Kidney (tissue), 14 donors: ENCODE measurements around the gene MTRR. TPM values are rescaled to one million over a fixed set of nuclear protein-coding genes. Genes with fewer than 3 reads are reported as not detected.

Experiments
- DNase-seq, 5 donors: peaks; one replicate each; pipeline ENCODE4 v3.0.0-alpha.2; 2013 to 2020
- FAIRE-seq: peaks from 2 replicates; lab custom pipeline; 2012; peaks lifted over from hg19 to GRCh38; lab: Jason Lieb, UNC
- H3K27ac ChIP-seq, 2 donors: one replicate each; pipeline ENCODE4 v1.7.0; 2013; ENCODE audit warnings: low read depth in 2 of 2, low read length in 2 of 2, inconsistent platforms in 1 of 2
- H3K27me3 ChIP-seq: one replicate; pipeline ENCODE4 v1.7.1; 2013; ENCODE audit warnings: low read length, inconsistent platforms; ENCODE audit not compliant: control insufficient read depth, insufficient read depth
- H3K36me3 ChIP-seq, 3 donors: one replicate each; pipeline versions ENCODE4 v1.7.0 to v1.7.1; 2013; ENCODE audit warnings: low read length in 3 of 3, control low read depth in 1 of 3, inconsistent platforms in 1 of 3; ENCODE audit not compliant: insufficient read depth in 3 of 3, control insufficient read depth in 2 of 3
- H3K4me1 ChIP-seq, 3 donors: one replicate each; pipeline versions ENCODE4 v1.7.0 to v1.7.1; 2013; ENCODE audit warnings: low read length in 3 of 3, inconsistent platforms in 1 of 3, low read depth in 1 of 3; ENCODE audit not compliant: control insufficient read depth in 2 of 3, insufficient read depth in 2 of 3
- H3K4me3 ChIP-seq, 3 donors: one replicate each; pipeline versions ENCODE4 v1.7.0 to v1.8.1; 2013; ENCODE audit warnings: low read length in 3 of 3, control low read depth in 1 of 3, inconsistent platforms in 1 of 3
- H3K9ac ChIP-seq, 3 donors: one replicate each; pipeline versions ENCODE4 v1.7.0 to v1.7.1; 2013; ENCODE audit warnings: low read length in 3 of 3, control low read depth in 1 of 3, inconsistent platforms in 1 of 3
- H3K9me3 ChIP-seq, 3 donors: one replicate each; pipeline versions ENCODE4 v1.7.0 to v1.7.1; 2013; ENCODE audit warnings: low read length in 3 of 3, control low read depth in 1 of 3, inconsistent platforms in 1 of 3; ENCODE audit not compliant: control insufficient read depth in 2 of 3, insufficient read depth in 1 of 3
- CTCF ChIP-seq: IDR thresholded peaks from 3 replicates; pipeline ENCODE4 v1.5.1; 2012; ENCODE audit warnings: mild to moderate bottlenecking, moderate library complexity, borderline replicate concordance; ENCODE audit not compliant: insufficient read depth; ENCODE audit errors: extremely low read depth
- intact Hi-C: fragments of 100-400 bp; cut with DNase I; formaldehyde crosslinking; loops from one replicate; pipeline ENCODE4 v1.11.1; 2022
- polyA plus RNA-seq: library from polyadenylated mRNA; stranded (reverse); fragments of 350-450 nt; fragmentation: Illumina TruSeq; extraction: RNeasy Lipid Tissue Mini Kit (QIAGEN cat#74804); gene quantifications from one replicate; pipeline ENCODE4 v1.2.3, GENCODE V29; 2014; ENCODE audit warnings: low read depth, low replicate concordance; ENCODE audit not compliant: insufficient read depth
- total RNA-seq: library from RNA; stranded (reverse); fragmentation: NEBNext Ultra II Directional; extraction: Animal tissue kit (Norgen Biotek cat#: 25700); gene quantifications from one replicate; pipeline ENCODE4 v1.2.1, GENCODE V29; 2021
- donor health status: control.
- donor health status: control.
- donor health status: control.
- donor health status: control.
- donor health status: control.
- donor health status: DM: yes; HTN: yes; CAD: no.
- donor health status: Normal renal cell carcinoma (clear cell type).

MTRR gene
- total and polyA plus RNA-seq, 2 donors from 2014 or later: 19.6 to 75.8 TPM

- DNase-seq (peak in 4 of 5 donors; percentile 60 to 81 (median 74)), FAIRE-seq (no peak)
- Histone ChIP-seq H3K4me1 (no peaks in the 10 kb centered on the region), H3K36me3 (no peaks in the 10 kb centered on the region), H3K27me3 (no peaks in the 10 kb centered on the region), H3K9ac (no peak overlapping the region), H3K27ac (no peak overlapping the region), H3K9me3 (peaks cover 0 to 3% (median 0%) of the 10 kb centered on the region in 3 donors), H3K4me3 (no peak overlapping the region)
- TF ChIP-seq CTCF: peak; percentile 68
- intact Hi-C loops: no loop called here
Observed at GRCh38 chr5:7927466-7928375, 58.8 kb downstream of the MTRR start.

- no peak for FAIRE-seq
- Histone ChIP-seq H3K4me3 (no peak overlapping the region), H3K9me3 (peaks cover 0 to 3% (median 0%) of the 10 kb centered on the region in 3 donors), H3K4me1 (no peaks in the 10 kb centered on the region), H3K36me3 (no peaks in the 10 kb centered on the region), H3K27ac (no peak overlapping the region), H3K9ac (no peak overlapping the region), H3K27me3 (no peaks in the 10 kb centered on the region)
- intact Hi-C loops: no loop called here
- TF ChIP-seq CTCF: no peak
- DNase-seq: no peak
Observed at GRCh38 chr5:7930011-7930410, 61.1 kb downstream of the MTRR start.

DNA sequence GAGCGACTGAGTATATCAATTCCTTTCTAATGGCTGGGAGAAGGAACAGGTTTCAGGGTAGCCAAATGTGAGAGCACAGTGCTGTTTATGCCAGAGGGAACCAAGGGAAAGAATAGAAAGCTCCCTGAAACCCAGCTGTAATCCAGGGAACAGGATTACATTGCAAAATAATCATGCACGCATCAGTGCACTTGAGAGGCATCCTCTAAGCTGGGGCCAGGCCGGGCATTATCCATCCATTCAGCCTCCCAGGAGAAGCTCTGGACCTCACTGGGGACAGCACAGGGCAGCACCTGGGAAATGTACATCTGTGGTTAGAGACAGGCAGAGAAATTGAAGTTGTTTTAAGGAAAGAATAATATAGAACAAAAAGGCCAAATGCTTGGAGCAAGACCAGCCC lies 72.7 kb downstream of the MTRR start:
- intact Hi-C loops: no loop called here
- Histone ChIP-seq H3K36me3 (no peaks in the 10 kb centered on the region), H3K27me3 (no peaks in the 10 kb centered on the region), H3K4me3 (no peak overlapping the region), H3K4me1 (no peaks in the 10 kb centered on the region), H3K9me3 (no peaks in the 10 kb centered on the region), H3K27ac (no peak overlapping the region), H3K9ac (no peak overlapping the region)
- no peak for FAIRE-seq
- no peak for DNase-seq
- TF ChIP-seq CTCF: no peak
